Middle frontal gyrus (tissue), 1 donor: ENCODE measurements around the gene ADARB2.
"Not testable (repeated sequence)": the region's sequence is repeated elsewhere in the genome, so short reads cannot be mapped to it uniquely, and the experiment has no call there.

Source experiments
- DNase-seq: peaks from one replicate; pipeline ENCODE4 v3.0.0-alpha.2; 2015; ENCODE audit warnings: low spot score; ENCODE audit errors: extremely low spot score

ADARB2 gene

GRCh38 chr10:1414346-1414745 lies 323.0 kb downstream of the ADARB2 start:
- DNase-seq: not testable (repeated sequence)

- DNase-seq: no peak
Observed at GRCh38 chr10:1413823-1414222, 323.5 kb downstream of the ADARB2 start.

DNA sequence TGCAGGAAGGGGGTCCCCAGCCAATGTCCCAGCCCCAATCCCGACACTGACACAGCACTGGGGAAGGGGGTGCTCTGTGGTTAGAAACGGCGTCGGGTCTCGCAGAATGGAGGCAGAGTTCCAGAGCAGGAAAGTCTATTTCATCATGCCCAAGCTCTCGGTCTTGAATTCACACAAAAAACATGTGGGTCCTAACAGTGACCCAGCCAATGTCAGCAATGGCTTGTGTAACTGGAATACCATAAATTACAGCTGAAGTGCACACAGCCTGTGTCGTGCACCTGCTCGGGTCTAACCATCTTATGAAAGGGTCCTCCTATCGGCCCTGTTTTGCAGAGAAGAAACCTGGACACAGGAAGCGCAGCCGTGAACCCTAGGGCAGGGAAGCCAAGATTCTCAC lies 324.1 kb downstream of the ADARB2 start:
- DNase-seq: no peak

GRCh38 chr10:1412531-1413189 lies 324.7 kb downstream of the ADARB2 start:
- no peak for DNase-seq

DNA sequence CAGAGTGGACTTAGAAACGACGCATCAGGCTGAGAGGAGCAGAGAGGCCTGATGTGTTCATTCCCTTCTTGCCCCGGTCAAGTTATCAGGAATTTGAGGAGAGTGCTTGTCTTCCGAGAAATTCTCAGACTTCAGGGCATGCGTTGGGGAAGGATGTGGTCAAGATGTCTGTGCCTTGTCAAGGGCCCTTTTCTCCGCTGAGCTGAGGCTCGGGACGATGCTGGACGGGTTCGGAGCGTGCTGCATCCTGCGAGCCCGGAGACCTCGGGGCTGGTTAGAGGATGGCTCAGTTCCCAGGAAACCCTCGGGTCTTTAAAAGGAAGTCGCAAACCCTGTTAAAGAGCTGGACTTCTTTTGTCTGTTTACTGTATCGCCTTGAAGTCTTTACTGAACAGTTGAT lies 325.4 kb downstream of the ADARB2 start:
- no peak for DNase-seq

DNA sequence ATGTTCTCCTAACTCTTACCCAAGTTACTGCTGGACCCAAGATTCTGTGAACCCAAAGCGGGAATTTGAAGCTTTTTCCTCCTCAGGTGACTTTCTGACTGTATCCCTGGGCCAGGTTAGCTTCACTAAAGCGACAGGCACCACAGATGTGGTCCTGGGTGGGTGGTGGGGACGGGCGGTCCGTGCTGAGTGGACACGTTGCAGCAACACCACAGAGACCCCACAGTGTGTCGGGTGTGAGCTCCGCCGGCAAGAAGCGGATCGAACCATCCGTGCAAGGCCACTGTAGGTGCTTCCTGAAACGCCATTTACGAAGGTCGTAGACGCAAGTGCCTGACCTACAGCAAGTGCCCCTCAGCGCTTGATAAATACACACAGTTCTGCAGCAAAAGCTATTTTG lies 325.9 kb downstream of the ADARB2 start:
- no peak for DNase-seq

- no peak for DNase-seq
Observed at GRCh38 chr10:1410469-1411395, 326.6 kb downstream of the ADARB2 start.

- DNase-seq: no peak
Observed at GRCh38 chr10:1410032-1410431, 327.3 kb downstream of the ADARB2 start.

- DNase-seq: no peak
Observed at GRCh38 chr10:1409392-1409791, 327.9 kb downstream of the ADARB2 start.

DNA sequence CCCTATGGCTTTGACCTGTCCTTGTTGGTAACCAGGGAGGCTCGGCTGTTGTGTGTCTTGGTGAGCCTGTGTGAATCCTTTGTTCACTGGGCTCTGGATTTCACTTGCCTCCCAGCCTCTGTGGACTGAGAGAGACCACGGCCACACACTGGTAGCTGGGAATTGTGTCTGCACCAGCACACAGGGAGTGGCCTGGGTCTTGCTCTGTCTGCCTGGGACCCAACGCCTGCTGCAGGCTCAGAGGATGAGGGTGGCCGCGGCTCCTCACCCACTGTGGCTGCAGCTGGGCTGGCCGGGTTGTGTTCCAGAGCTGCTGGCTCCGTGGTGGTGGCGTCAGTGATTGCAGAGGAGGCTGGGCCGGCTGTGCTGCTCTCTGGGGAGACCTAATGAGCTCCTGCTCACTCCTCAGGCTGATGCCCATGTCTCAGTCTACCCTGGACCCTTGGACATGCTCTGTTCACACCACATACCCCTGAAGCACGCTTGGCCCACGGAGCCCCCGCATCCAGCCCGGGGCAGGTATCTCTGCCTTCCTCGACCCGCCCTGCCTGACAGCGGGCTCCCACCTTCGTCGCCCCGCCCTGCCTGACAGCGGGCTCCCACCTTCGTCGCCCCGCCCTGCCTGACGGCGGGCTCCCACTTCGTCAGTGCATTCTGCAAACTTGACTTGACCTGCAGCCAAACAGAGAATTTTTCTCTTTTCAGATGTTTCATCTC lies 328.5 kb downstream of the ADARB2 start:
- no peak for DNase-seq

DNA sequence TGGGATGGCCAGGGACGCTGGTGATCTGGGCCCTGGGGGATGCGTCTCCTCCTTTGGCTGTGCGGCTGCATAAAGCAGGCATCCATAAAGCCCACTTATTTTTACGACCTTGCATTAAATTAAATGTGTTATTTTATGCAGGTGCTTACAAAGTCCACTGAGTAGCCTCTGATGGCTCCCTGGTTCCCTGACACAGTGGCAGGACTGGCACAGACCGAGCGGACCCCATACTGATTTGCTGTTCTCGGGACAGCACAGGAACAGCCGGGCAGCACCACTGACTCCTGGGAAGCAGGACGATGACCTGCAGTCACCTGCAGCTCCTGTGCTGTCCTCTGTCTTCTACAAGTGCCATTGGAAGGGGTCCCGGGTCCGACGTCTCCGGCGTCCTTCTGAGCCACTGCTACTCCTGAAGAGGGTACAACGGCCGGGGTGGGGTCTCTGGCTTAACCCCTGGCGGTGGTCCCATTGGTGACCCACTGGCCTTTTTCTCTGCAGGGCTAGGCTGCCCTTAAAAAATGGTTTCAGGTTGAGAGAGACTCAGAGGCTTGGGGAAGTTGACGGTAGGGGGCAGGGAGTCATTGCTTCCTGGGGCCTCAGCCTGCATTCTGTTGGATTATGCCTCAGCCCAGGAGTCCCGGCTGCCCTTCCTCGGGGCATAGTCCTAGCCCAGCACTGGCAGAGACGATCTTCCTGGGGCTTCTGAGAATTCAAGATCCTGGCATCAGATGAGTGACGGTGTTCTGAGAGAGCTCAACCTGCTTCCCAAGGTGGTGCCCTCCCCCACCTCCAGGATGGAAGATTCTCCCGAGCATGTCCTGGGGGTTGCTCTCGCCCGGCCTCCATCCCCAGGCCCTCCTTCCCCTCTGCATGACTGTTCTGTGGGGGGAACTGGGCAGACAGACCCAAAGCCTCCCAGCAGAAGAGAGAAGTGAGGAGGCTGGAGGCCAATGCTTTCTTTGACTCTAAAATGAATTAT lies 330.1 kb downstream of the ADARB2 start:
- DNase-seq: no peak

- no peak for DNase-seq
Observed at GRCh38 chr10:1406132-1406966, 331.0 kb downstream of the ADARB2 start.

GRCh38 chr10:1404323-1405260 lies 332.7 kb downstream of the ADARB2 start:
- no peak for DNase-seq

GRCh38 chr10:1403508-1404322 lies 333.6 kb downstream of the ADARB2 start:
- no peak for DNase-seq

DNA sequence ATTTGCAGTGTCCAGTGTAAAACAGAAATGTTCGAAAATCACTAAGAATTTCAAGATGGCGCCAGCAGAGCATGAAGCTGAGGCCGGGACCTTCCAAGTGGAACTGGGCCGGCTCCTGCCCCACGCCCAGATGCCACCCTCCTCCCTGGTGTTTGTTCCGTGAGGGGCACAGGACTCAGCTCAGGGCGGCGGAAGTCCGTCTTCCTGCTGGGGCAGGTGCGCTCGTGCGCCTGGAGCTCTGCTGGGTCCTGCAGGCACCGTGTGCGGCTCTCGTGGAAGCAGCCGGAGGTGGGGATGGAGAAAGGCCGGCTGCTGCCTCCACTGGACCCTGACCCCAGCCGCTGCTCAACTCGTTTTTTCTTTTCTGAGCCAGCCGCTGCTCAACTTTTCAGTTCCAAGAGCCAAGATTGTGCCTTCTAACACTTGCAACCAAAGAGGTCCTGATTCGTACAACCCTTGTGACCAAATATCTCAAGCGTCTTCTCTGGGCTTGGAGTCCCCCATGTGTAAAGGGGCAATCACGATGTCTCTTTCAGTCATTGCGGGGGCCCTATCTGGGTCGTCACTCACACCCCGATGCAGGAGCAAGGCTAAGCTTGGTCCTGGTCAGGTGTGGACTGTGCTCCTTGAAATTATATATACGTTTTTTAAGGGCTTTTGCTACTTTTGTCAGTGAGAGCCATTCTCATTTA lies 334.4 kb downstream of the ADARB2 start:
- DNase-seq: no peak

GRCh38 chr10:1402016-1402770 lies 335.1 kb downstream of the ADARB2 start:
- DNase-seq: no peak
